Loucy (cell line): ENCODE measurements around the gene VANGL2.

ENCODE experiments used
- H2AFZ ChIP-seq: fragments of 200-600 bp; sonication (generic); 2 replicates; pipeline ENCODE4 v1.6.0; 2016; ENCODE audit warnings: antibody characterized with exemption, mild to moderate bottlenecking, low read length, moderate library complexity
- H3F3A ChIP-seq: fragments of 200-600 bp; 2 replicates; pipeline ENCODE4 v1.6.0; 2016; ENCODE audit warnings: antibody characterized with exemption, low read depth, mild to moderate bottlenecking
- H3K27me3 ChIP-seq: fragments of 200-600 bp; sonication (generic); 2 replicates; pipeline ENCODE4 v1.6.1; 2014; ENCODE audit warnings: low read length, mild to moderate bottlenecking; ENCODE audit not compliant: insufficient read depth, poor library complexity, severe bottlenecking
- H3K36me3 ChIP-seq: fragments of 200-600 bp; sonication (generic); 2 replicates; pipeline ENCODE4 v1.6.1; 2016; ENCODE audit warnings: low read length; ENCODE audit not compliant: insufficient read depth
- H3K4me1 ChIP-seq: fragments of 200-600 bp; sonication (generic); 2 replicates; pipeline ENCODE4 v1.5.1; 2014; ENCODE audit warnings: low read length, mild to moderate bottlenecking; ENCODE audit not compliant: insufficient read depth, poor library complexity, severe bottlenecking
- H3K4me2 ChIP-seq: fragments of 200-600 bp; sonication (generic); 2 replicates; pipeline ENCODE4 v1.6.0; 2014; ENCODE audit warnings: antibody characterized with exemption, low read length, low read depth, mild to moderate bottlenecking; ENCODE audit not compliant: poor library complexity, severe bottlenecking
- H3K4me3 ChIP-seq: fragments of 200-600 bp; sonication (generic); 2 replicates; pipeline ENCODE4 v1.5.1; 2014; ENCODE audit warnings: low read length, mild to moderate bottlenecking, mixed read lengths; ENCODE audit not compliant: poor library complexity, severe bottlenecking
- H3K79me2 ChIP-seq: fragments of 200-600 bp; sonication (generic); 2 replicates; pipeline ENCODE4 v1.6.1; 2014; ENCODE audit warnings: low read length; ENCODE audit not compliant: insufficient read depth
- H3K9ac ChIP-seq: fragments of 200-600 bp; sonication (generic); 2 replicates; pipeline ENCODE4 v1.6.0; 2014; ENCODE audit warnings: mild to moderate bottlenecking, low read depth, low read length, moderate library complexity; ENCODE audit not compliant: poor library complexity, severe bottlenecking
- H3K9me2 ChIP-seq: fragments of 200-600 bp; sonication (generic); replicated peaks from 2 replicates; pipeline ENCODE4 v1.6.1; 2016; ENCODE audit warnings: low read depth, low read length, mixed read lengths
- H3K9me3 ChIP-seq: fragments of 200-600 bp; sonication (generic); 2 replicates; pipeline ENCODE4 v1.6.1; 2014; ENCODE audit warnings: mild to moderate bottlenecking, antibody characterized with exemption, low read length, low read depth; ENCODE audit not compliant: insufficient read depth
- H4K20me1 ChIP-seq: fragments of 200-600 bp; sonication (generic); 2 replicates; pipeline ENCODE4 v1.6.0; 2014; ENCODE audit warnings: antibody characterized with exemption, low read length, mild to moderate bottlenecking; ENCODE audit not compliant: insufficient read depth, poor library complexity, severe bottlenecking
- EZH2phosphoT487 ChIP-seq: fragments of 200-600 bp; IDR thresholded peaks from 2 replicates; pipeline ENCODE4 v1.6.1; 2018; ENCODE audit warnings: antibody characterized with exemption, mild to moderate bottlenecking, moderate library complexity, borderline replicate concordance
- TF ChIP-seq, protein P1 (sequence below): fragments of 200-600 bp; sonication (generic); conservative IDR thresholded peaks from 2 replicates; pipeline ENCODE4 v1.5.1; 2014; ENCODE audit warnings: mild to moderate bottlenecking, antibody characterized with exemption, low read length

Gene VANGL2

GRCh38 chr1:160425847-160426246 is 25.5 kb downstream of the VANGL2 start:
- peaks cover 18% of the 10 kb centered on the region for H3K4me1 ChIP-seq
- H3K27me3 ChIP-seq = no peaks in the 10 kb centered on the region
- no peaks in the 10 kb centered on the region for H3F3A ChIP-seq
- TF ChIP-seq, protein P1, sequence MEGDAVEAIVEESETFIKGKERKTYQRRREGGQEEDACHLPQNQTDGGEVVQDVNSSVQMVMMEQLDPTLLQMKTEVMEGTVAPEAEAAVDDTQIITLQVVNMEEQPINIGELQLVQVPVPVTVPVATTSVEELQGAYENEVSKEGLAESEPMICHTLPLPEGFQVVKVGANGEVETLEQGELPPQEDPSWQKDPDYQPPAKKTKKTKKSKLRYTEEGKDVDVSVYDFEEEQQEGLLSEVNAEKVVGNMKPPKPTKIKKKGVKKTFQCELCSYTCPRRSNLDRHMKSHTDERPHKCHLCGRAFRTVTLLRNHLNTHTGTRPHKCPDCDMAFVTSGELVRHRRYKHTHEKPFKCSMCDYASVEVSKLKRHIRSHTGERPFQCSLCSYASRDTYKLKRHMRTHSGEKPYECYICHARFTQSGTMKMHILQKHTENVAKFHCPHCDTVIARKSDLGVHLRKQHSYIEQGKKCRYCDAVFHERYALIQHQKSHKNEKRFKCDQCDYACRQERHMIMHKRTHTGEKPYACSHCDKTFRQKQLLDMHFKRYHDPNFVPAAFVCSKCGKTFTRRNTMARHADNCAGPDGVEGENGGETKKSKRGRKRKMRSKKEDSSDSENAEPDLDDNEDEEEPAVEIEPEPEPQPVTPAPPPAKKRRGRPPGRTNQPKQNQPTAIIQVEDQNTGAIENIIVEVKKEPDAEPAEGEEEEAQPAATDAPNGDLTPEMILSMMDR = no peak
- no peak for TF ChIP-seq EZH2phosphoT487
- no peak overlapping the region for H3K9ac ChIP-seq
- H3K36me3 ChIP-seq = no peaks in the 10 kb centered on the region; the same call in 1 of the 2 replicates
- H3K9me2 ChIP-seq = no peaks in the 10 kb centered on the region
- H3K4me2 ChIP-seq = no peak overlapping the region
- no peaks in the 10 kb centered on the region for H4K20me1 ChIP-seq
- H3K9me3 ChIP-seq = no peaks in the 10 kb centered on the region
- no peak overlapping the region for H3K4me3 ChIP-seq
- no peak overlapping the region for H2AFZ ChIP-seq
- H3K79me2 ChIP-seq = no peaks in the 10 kb centered on the region

DNA sequence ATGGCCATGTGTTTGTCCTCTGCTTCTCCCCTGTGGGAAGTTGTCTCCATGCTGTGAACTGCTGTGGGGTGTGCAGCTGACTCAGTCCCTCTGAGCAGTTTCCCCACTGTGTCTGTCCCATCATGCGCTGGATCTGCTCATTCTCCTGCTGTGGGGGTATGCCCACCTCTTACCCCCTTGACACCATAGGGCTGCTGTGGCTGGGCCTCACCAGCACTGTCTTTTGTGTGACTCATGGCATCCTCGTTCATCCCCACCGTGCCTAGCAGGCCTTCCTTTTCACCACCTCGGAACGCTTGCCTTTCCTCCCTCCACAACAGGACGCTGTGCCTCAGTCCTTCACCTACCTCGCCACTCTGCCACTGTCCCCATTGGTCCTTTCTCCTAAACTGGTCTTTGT is 27.3 kb downstream of the VANGL2 start:
- H3K9ac ChIP-seq = no peak overlapping the region
- H3K36me3 ChIP-seq = no peaks in the 10 kb centered on the region; the same call in 1 of the 2 replicates
- H3K27me3 ChIP-seq = no peaks in the 10 kb centered on the region
- H3K79me2 ChIP-seq = no peaks in the 10 kb centered on the region
- H4K20me1 ChIP-seq = no peaks in the 10 kb centered on the region
- H3K4me2 ChIP-seq = no peak overlapping the region
- no peaks in the 10 kb centered on the region for H3K9me2 ChIP-seq
- no peak overlapping the region for H3K4me3 ChIP-seq
- H2AFZ ChIP-seq = no peak overlapping the region
- H3K4me1 ChIP-seq = peaks cover 26% of the 10 kb centered on the region
- H3F3A ChIP-seq = no peaks in the 10 kb centered on the region
- no peaks in the 10 kb centered on the region for H3K9me3 ChIP-seq
- no peak for TF ChIP-seq EZH2phosphoT487

- Histone ChIP-seq H2AFZ (no peak overlapping the region), H3K4me2 (no peak overlapping the region), H3K27me3 (no peaks in the 10 kb centered on the region), H3F3A (no peaks in the 10 kb centered on the region), H4K20me1 (no peaks in the 10 kb centered on the region), H3K9me3 (no peaks in the 10 kb centered on the region), H3K4me3 (no peak overlapping the region), H3K4me1 (peaks cover 28% of the 10 kb centered on the region), H3K9me2 (no peaks in the 10 kb centered on the region), H3K36me3 (no peaks in the 10 kb centered on the region; the same call in 1 of the 2 replicates), H3K9ac (no peak overlapping the region), H3K79me2 (no peaks in the 10 kb centered on the region)
- TF ChIP-seq EZH2phosphoT487 = no peak
- TF ChIP-seq, protein P1 = no peak
Observed at GRCh38 chr1:160428053-160428452, 27.7 kb downstream of the VANGL2 start.

- H3K79me2 ChIP-seq = no peaks in the 10 kb centered on the region
- no peaks in the 10 kb centered on the region for H3K9me3 ChIP-seq
- H3K4me3 ChIP-seq = no peak overlapping the region
- peak overlapping the region; percentile 12 for H3K9ac ChIP-seq
- no peaks in the 10 kb centered on the region for H3K9me2 ChIP-seq
- H3K36me3 ChIP-seq = no peaks in the 10 kb centered on the region; the same call in 1 of the 2 replicates
- peaks cover 28% of the 10 kb centered on the region for H3K4me1 ChIP-seq
- H4K20me1 ChIP-seq = no peaks in the 10 kb centered on the region
- no peaks in the 10 kb centered on the region for H3F3A ChIP-seq
- no peaks in the 10 kb centered on the region for H3K27me3 ChIP-seq
- TF ChIP-seq EZH2phosphoT487 = no peak
- TF ChIP-seq, protein P1 = peak; percentile 92
- no peak overlapping the region for H2AFZ ChIP-seq
- H3K4me2 ChIP-seq = peak overlapping the region; percentile 24
Observed at GRCh38 chr1:160428655-160429054, 28.3 kb downstream of the VANGL2 start.
